AG10803 (cell line): ENCODE data around the gene EYS.

ENCODE experiments used
- DNase-seq: peaks from one replicate; pipeline ENCODE4 v3.0.0; 2010; ENCODE audit warnings: low read depth
- H3K4me3 ChIP-seq: 2 replicates; pipeline ENCODE4 v1.5.1; 2011; ENCODE audit warnings: mild to moderate bottlenecking, low read length, control low read depth
- TF ChIP-seq, protein P1 (sequence below): conservative IDR thresholded peaks from 2 replicates; pipeline ENCODE4 v1.5.1; 2011; ENCODE audit warnings: mild to moderate bottlenecking, low read length, control low read depth, inconsistent platforms

The EYS gene

DNA sequence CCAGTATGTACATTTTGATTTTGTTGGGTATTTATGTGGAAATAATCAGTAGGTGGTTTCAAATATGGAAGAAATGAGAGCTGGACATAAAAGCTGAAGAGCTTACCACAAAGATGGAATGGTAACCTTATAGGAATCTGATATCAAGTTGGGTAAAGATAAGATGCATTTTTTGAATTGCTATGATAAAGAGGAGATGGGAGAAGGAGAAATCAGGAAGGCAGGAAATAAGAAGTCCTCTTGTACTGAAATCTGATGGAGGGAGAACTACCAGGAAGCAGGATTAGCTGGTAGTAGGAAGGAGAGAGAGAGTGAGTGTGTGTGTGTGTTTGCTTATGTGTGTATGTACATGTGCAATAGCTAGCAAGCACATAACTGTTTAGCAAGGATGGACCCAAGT is 1603.0 kb downstream of the EYS start:
- DNase-seq: no peak
- H3K4me3 ChIP-seq: no peak overlapping the region
- TF ChIP-seq, protein P1, sequence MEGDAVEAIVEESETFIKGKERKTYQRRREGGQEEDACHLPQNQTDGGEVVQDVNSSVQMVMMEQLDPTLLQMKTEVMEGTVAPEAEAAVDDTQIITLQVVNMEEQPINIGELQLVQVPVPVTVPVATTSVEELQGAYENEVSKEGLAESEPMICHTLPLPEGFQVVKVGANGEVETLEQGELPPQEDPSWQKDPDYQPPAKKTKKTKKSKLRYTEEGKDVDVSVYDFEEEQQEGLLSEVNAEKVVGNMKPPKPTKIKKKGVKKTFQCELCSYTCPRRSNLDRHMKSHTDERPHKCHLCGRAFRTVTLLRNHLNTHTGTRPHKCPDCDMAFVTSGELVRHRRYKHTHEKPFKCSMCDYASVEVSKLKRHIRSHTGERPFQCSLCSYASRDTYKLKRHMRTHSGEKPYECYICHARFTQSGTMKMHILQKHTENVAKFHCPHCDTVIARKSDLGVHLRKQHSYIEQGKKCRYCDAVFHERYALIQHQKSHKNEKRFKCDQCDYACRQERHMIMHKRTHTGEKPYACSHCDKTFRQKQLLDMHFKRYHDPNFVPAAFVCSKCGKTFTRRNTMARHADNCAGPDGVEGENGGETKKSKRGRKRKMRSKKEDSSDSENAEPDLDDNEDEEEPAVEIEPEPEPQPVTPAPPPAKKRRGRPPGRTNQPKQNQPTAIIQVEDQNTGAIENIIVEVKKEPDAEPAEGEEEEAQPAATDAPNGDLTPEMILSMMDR: no peak

DNA sequence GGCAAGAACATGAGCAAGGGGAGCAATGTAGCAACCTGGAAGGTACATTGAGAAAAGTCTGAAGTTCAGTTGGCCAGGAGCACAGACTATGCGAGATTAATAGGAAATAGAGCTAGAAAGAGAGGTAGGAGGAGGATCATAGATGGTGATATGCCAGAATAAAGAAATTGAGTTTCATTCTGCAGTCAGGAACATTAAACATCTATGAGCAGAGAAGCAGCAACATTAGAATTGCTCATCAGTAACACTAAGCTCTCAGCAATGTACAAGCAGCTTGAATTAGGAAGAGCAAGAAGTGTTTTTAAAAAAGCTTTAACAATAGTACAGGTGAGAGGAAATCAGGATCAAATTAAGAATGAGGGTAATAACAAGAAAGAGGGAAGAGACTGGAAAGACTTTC is 1603.5 kb downstream of the EYS start:
- no peak for DNase-seq
- no peak overlapping the region for H3K4me3 ChIP-seq
- TF ChIP-seq, protein P1: no peak

DNA sequence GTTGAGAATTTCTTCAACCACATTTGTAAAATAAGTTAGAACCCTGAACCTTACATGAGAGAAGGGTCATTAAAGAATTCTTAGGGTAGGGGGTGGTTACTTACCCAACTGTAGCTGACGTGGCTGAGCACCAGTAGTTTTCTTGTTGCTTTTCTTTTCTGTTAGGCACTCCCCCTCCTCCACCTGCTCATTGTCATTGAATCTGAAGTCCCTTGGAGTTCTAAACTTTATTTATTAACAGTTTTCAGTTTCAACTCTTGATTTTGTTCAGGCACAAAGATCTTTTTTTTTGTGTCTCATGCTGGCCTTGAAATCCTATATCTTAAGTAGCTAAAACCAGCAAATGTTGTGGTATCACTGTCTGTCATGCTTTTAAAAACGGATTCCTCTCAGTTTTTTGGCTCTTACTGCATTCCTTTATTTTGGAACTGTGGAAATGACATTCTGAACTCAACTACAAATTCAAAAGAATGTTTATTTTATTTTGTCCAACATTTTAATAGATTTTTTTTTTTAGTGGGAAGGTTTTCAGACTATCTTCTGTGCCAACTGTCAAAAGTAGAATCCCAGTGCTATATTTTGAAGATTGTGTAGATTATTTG is 1606.2 kb downstream of the EYS start:
- DNase-seq: no peak
- H3K4me3 ChIP-seq: no peak overlapping the region
- TF ChIP-seq, protein P1: no peak

DNA sequence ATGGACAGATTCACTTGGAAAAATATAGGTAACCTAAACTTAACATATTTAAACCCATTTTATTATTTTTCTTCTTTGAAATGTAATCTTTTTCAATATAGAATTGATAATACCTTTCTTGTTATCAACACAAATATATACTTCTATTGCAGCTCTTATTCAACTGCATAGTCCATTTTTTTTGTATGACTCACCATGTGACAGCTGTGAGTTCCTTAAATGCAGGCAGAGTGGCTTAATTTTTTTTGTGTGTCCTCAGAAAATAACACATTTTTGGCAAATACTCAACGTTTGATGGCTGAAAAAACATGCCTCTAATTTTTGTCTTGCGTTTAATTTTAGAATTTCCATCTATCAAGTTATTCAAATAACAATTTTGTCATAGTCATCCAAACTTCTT is 1616.7 kb downstream of the EYS start:
- H3K4me3 ChIP-seq: no peak overlapping the region
- TF ChIP-seq, protein P1: no peak

DNA sequence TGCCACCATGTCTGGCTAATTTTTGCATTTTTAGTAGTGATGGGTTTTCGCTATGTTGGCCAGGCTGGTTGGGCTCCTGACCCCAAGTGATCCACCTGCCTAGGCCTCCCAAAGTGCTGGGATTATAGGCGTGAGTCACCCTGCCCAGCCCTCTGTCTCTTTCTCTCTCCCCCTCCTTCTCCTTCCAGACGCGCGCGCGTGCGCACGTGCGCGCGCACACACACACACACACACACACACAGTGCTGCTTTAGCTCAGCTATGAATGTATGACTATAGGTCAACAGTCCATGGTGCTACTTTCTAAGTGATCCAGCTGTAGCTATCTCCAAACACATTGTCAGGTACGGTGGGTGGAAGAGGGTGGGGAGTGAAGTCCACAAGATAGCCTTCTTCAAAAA is 1621.9 kb downstream of the EYS start:
- no peak overlapping the region for H3K4me3 ChIP-seq
- no peak for DNase-seq
- TF ChIP-seq, protein P1: no peak

More for the DNA sequence above, 1616.7 kb downstream of the EYS start:
- no peak for DNase-seq

DNA sequence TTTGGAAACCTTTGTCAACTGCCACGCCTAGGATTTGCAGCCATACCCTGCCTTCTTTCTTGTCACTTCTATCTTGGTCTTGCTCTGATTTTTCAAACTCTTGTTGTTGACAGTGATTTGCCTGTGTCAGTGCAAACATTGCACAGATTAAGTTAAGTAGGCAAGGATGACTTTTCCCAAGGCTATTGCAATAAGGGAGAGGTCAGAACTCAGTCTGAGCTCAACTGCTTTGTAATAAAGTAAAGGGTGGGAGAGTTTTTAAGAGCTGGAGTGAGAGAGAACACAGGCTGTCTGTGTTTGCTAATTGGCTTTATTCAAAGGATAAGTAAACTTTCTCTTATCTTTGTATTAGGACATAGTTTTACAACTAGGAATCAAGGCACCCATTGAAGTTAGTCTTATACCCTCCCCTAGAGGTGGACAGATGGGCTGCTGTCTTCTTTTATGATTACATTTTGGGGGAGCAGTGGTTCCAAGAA is 1622.8 kb downstream of the EYS start:
- TF ChIP-seq, protein P1: no peak
- no peak overlapping the region for H3K4me3 ChIP-seq

DNA sequence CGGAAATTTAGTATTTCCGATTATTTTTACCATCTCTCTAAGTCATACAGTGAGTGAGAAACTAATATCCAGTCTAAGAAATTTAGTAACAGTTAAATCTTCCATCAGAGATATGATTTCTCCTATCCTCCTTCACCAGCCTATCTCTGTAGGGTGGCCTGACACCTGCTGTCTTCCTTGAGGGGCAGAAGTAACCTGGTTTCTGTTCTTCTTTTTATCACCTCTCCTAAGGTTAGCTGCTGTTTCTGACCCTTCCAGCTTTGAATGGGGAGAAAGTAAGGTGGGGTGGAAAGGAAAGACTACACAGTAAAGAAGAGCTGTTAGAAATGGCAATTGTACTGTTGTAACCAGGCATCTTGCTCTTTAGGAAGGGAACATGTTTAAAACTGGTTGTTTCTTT is 1623.8 kb downstream of the EYS start:
- DNase-seq: no peak
- H3K4me3 ChIP-seq: no peak overlapping the region
- TF ChIP-seq, protein P1: no peak

More for the DNA sequence above, 1622.8 kb downstream of the EYS start:
- no peak for DNase-seq
